Stimulated activated naive CD8-positive, alpha-beta T cell treated with anti-CD3 and anti-CD28 coated beads, Interleukin-15, Interleukin-2, amounts not matched to agents 100 U/mL and 50 U/mL, for 24 hours (primary cell): ENCODE measurements around the gene PALM3.

Source experiments
- ATAC-seq: fragments of 150-1000 bp; cut with Tn5 transposase; one replicate; pipeline ENCODE4 v1.10.0; 2021
- DNase-seq: peaks from one replicate; pipeline ENCODE4 v3.0.0; 2021

Gene PALM3

GRCh38 chr19:14089662-14090508 lies 28.0 kb upstream of the PALM3 start:
- DNase-seq, result peak; percentile 68
- peak; percentile 19 for ATAC-seq

GRCh38 chr19:14089412-14089661 lies 27.5 kb upstream of the PALM3 start:
- no peak for DNase-seq
- no peak for ATAC-seq

DNA sequence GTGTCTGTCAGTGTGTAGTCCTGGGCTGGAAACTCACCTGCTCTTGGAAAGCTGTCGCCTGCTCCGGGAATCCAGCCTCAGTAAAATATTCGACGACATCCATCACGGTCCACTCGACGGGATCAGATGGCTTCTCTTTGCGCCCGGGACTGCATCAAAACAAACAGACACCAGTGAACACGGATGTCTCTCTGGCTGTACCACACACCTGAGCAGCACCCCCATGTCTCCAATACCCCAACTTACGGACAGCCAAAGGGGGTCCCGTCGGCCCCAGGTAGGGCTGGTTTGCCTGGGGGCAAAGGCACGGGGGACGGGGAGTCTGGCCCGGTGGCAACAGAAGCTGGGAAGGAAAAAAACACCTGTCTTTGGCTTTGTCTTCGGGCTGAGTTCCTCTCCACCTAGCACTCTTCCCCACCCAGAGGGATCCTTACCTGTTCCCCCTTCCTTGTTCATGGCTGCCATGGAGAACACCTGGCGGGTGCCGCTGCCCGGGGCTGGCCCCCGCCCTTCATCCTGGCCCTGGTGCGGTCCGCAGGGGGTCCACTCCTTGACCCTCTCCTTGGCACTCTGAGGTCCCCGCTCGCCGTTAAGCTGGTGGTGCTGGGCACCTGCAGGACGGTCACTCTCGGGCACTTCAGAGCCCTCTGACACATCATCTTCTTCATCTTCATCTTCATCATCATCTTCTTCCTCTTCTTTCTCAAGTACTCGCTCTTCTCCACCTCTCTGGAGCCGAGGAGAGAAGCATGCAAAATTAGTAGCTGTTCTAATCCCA lies 26.9 kb upstream of the PALM3 start:
- no peak for DNase-seq
- no peak for ATAC-seq

DNA sequence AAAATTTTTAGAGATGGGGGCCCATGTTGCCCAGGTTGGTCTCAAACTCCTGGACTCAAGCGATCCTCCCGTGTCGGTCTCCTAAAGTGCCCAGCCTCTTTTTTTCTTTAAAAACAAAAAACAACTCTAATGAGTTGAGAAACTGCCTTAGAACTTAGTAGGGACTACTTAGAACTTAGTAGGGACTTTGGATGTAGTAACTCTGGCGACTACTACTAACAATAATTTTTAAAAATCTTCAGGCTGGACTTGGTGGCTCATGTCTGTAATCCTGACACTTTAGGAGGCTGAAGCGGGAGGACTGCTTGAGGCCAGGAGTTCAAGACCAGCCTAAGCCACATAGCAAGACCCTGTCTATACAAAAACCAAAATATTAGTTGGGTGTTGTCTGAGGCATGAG lies 24.2 kb upstream of the PALM3 start:
- ATAC-seq (no peak), DNase-seq (no peak)

DNA sequence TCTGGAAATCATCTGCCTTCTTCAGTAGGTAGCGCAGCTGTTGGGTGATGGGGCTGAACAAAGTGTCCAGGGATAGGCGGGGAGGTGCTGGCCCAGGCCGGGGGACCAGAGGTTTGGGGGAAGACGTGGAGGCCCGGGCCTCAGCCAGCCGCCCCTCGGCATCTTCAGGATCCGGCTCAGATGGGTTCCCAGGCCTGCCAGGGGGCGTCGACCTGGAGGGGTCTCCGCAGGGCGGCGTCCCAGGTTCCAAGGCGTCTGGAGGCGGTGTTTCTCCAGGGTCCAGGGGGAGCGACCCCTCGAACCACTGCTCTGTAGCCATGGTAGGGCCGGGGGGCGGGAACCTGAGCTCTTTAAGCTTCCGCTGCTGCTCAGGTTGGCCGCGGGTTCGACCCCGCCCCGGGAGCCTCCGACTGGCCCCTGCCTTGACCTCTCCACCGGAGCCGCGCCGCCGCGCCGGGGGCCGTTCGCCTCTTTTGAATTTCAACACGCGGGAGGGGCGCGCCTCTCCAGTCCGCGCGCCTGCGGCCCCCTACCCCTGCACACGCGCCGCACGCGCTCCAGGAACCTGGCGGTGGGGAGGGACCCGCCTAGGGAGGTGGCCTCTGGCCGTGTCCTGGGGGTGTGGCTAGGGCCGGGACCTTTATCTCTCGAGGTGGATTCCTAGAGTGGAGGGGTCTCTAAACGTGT lies 23.6 kb upstream of the PALM3 start, which contains the start of gene C19orf67:
C19orf67 (minus strand) TSS at position 475 of the 687 bp plus-strand sequence; CDS start at position 319, 156 bp downstream.
- no peak for DNase-seq
- no peak for ATAC-seq

DNA sequence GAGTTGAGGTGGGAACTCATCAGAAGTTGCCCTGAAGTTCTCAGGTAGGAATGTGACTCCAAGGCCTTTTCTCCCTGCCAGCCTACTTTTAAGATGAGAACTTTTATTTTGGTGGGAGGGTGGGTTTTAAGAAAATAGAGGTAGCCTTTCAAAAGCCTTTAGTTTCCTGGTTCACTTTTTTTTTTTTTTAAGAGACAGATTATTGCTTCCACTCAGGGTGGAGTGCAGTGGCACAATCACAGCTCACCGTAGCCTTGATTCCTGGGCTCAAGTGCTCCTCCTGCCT lies 20.7 kb upstream of the PALM3 start:
- ATAC-seq (no peak), DNase-seq (no peak)

DNA sequence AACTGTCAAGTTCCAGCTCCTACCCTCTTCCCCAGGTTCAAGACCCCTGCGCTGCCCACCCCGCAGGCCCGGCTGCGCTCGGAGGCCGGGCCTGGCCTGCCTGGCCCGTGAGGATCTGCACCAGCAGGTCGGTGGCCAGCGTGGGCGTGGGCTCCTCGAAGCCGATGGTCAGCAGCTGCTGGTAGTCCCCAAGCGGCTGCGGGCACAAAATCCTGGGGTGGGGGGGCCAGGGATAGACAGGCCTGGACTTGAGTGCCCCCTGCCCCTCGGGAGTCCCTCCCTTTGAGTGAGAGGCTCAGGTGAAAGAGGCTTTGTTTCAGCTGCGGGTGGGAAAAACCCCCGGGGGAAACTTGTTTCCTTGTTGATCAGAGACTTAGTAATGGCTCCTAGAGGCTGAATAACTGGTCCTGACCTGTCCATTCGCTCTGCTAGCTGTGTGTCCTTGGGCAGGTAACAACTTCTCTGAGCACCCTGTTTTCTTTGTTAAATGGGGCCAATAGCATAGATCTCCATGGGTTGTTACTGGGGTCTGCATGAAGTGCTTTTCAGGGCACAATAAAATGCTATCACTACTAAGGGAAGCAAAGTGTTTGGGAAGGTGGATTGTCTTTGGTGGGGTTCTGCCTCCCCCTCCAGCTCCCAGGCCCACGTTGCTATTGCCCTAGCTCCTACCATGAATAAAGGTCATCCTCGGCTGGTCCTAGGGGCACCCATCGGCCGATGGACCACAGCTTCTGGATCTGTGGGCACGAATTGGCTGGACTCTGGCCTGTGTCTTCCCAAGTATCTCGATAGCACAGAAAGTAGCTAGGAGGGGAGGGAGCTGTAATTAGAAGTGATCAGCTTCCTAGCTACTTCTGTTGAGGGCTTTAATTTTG lies 20.2 kb upstream of the PALM3 start:
- ATAC-seq, result peak; percentile 5

GRCh38 chr19:14080887-14081796 lies 19.3 kb upstream of the PALM3 start:
- ATAC-seq, result peak; percentile 92

More for the DNA sequence above, 20.2 kb upstream of the PALM3 start:
- DNase-seq, result peak; percentile 44

DNA sequence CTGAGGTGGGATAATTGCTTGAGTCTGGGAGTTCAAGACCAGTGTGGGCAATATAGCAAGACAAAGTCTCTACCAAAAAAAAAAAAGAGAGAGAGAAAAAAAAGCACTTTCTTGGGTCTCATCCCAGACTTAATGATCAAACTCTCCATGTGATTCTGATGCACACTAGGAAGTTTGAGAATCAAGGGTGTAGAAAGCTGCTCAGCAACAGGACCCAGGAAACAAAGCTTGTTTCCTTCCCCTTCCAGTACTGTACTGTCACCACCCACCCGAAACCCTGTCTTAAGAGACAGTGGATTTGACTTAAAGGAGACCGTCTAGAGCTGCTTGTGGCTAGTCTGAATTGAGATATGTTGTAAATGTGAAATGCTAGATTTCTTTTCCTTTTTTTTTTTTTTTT lies 16.5 kb upstream of the PALM3 start:
- DNase-seq (no peak), ATAC-seq (no peak)

More at GRCh38 chr19:14080887-14081796, 19.3 kb upstream of the PALM3 start:
- peak; percentile 99 for DNase-seq

- no peak for ATAC-seq
- DNase-seq, result peak; percentile 48
Observed at GRCh38 chr19:14073925-14074838, 12.3 kb upstream of the PALM3 start.

DNA sequence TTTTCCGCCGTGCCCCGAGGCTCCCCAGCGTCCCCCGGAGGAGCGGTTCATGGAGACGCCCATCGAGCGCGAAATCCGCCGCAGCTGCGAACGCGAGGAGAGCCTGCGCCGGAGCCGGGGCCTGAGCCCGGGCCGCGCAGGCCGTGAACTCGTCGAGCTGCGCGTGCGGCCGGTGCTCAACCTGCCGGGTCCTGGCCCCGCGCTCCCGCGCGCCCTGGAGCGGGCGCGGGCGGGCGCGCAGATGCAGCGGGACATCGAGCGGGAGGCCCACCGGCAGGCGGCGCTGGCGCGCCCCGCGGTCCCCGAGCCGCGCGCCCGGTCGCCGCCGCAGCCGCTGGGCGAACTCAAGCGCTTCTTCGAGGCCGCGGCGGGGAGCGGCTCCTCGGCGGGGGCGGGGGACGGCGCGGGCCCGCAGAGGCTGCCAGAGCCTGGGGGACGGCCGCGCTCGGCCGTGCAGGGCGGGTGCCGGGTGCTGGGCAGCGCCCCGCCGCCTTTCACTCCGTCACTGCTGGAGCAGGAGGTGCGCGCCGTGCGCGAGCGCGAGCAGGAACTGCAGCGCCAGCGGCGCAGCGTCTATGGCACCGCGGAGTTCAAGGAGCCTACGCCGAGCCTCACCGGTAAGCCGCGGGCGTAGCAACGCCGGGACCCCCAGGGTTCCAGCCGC lies 11.5 kb upstream of the PALM3 start:
- DNase-seq (peak; percentile 85), ATAC-seq (peak; percentile 74)

GRCh38 chr19:14072535-14073260 lies 10.8 kb upstream of the PALM3 start, which contains the start of gene MISP3:
Gene MISP3, plus strand, starts transcription at chr19:14072786. Its CDS starts 524 bp downstream, at chr19:14073310.
- peak; percentile 65 for DNase-seq
- peak; percentile 12 for ATAC-seq

DNA sequence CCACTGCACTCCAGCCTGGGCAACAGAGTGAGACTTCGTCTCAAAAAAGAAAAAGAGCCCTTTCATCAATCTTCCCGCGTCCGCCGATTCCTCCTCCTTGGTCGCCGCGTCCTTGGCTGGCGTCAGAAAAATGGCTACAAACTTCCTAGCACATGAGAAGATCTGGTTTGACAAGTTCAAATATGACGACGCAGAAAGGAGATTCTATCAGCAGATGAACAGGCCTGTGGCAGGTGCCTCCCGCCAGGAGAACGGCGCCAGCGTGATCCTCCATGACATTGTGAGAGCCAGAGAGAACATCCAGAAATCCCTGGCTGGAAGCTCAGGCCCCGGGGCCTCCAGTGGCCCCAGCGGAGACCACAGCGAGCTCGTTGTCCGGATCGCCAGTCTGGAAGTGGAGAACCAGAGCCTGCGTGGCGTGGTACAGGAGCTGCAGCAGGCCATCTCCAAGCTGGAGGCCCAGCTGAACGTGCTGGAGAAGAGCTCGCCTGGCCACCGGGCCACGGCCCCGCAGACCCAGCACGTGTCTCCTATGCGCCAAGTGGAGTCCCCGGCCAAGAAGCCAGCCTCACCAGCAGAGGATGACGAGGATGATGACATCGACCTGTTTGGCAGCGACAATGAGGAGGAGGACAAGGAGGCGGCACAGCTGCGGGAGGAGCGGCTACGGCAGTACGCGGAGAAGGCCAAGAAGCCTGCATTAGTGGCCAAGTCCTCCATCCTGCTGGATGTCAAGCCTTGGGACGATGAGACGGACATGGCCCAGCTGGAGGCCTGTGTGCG lies 8.6 kb upstream of the PALM3 start:
- no peak for ATAC-seq
- DNase-seq, result no peak

DNA sequence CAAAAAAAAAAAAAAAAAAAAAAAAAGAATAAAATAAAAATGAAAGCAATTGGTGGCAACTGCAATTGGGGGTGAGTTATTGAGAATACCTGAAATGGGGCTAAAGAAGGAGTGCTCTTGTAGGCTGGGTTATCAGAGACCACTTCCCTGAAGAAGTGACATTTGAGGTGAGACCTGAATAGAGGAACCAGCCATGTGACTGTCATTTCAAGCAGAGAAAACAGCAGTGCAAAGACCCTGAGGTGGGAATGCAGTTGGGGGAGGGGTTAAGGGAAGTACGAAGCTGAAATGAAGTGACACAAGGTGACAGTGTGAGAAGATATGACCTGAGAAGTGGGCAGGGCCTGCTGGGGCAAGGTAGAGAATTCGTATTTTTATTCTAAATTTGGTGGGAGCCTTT lies 4.3 kb upstream of the PALM3 start:
- no peak for ATAC-seq
- no peak for DNase-seq

DNA sequence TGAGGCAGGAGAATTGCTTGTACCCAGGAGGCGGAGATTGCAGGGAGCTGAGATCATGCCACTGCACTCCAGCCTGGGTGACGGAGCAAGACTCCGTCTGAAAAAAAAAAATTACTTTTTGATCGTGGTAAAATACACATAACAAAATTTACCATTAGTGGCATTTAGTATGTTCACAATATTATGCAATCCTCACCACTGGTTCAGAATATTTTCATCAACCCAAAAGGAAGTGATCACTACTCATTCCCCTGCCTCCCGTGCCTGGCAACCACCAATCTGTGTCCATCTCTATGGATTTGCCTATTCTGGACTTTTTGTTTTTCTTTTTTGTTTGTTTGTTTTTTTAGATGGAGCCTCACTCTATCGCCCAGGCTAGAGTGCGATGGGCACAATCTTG lies 1.2 kb upstream of the PALM3 start:
- ATAC-seq (no peak), DNase-seq (no peak)

DNA sequence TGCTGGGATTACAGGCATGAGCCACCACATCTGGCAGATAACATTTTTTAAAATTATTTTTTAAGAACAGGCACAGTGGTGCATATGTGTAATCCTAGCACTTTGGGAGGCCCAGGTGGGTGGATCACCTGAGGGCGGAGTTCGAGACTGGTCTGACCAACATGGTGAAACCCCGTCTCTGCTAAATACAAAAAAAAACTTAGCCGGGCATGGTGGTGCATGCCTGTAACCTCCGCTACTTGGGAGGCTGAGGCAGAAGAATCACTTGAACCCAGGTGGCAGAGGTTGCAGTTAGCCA lies 631 bp upstream of the PALM3 start:
- ATAC-seq, result no peak
- no peak for DNase-seq

DNA sequence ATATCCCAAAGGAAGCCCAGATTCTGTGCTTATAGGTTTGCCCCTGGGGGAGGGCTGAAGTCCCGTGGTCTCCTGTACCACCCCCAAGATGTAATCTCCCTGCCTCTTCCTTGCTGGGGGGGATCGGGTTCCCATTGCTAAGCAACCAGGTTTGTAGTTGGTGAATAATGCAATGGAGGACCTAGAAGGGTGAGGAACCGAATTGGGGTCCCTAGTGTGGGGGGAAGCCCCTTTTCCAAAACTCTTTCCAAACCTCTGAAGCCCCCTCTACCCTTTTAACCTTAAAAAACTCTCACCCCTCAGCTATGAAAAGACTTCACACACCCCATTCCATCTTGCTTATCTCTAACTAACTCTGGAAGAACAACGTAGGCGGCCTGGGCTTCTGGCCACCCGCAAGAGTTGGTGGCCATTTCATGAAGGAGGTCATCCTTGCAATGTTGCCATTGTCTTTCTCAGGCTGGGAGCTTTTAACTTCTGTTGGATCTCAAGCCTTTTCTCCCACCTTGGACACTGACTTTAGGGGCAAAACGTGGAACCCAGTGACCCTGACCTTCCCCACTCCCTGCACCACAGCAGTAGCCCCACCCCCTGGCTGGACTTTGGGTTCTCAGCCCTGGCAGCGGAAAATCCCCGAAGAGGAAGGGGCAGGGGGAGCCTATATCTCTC lies 661 bp downstream of the PALM3 start:
- DNase-seq (no peak), ATAC-seq (no peak)
